Right ventricle myocardium superior (tissue), 1 donor: Measurements from ENCODE around the gene GJA3. TPM values are rescaled to one million over a fixed set of nuclear protein-coding genes. Genes with fewer than 3 reads are reported as not detected.

Source experiments
- ATAC-seq: fragments of 200-7000 bp; cut with Tn5 transposase; one replicate; pipeline ENCODE4 v1.9.1; 2020; ENCODE audit warnings: mild to moderate bottlenecking; ENCODE audit not compliant: poor library complexity
- DNase-seq: peaks from one replicate; pipeline ENCODE4 v3.0.0-alpha.2; 2020
- intact Hi-C: fragments of 100-400 bp; cut with DNase I; formaldehyde crosslinking; loops from one replicate; pipeline ENCODE4 v1.11.2; 2022
- total RNA-seq: library from RNA; stranded (reverse); fragmentation: NEBNext Ultra II Directional; extraction: Animal tissue kit (Norgen Biotek cat#: 25700); gene quantifications from one replicate; pipeline ENCODE4 v1.2.1, GENCODE V29; 2021
- donor health status: DM: no; HTN: yes; CAD: no; lungs with severe emphysema.

The GJA3 gene
- total RNA-seq, 1 donor from 2014 or later = 13.9 TPM

- no peak for ATAC-seq
- intact Hi-C loops = no loop called here
These were observed 25.9 kb upstream of the GJA3 start for GRCh38 chr13:20186771-20187170.

GRCh38 chr13:20185366-20186056 lies 24.7 kb upstream of the GJA3 start:
- DNase-seq (no peak), ATAC-seq (no peak)
- intact Hi-C loops = no loop called here

More at GRCh38 chr13:20186771-20187170, 25.9 kb upstream of the GJA3 start:
- no peak for DNase-seq

- no peak for DNase-seq
- intact Hi-C loops = loop anchor here (5.0 kb wide), 1 partner anchor 740 kb away; no protein-coding TSS in a partner anchor
- peak; percentile 90 for ATAC-seq
These were observed 21.5 kb upstream of the GJA3 start for GRCh38 chr13:20182231-20182846.

GRCh38 chr13:20181188-20181587 lies 20.3 kb upstream of the GJA3 start:
- intact Hi-C loops = loop anchor here (5.0 kb wide), 1 partner anchor 741 kb away; no protein-coding TSS in a partner anchor
- ATAC-seq (peak; percentile 42), DNase-seq (no peak)

- DNase-seq (no peak), ATAC-seq (no peak)
- intact Hi-C loops = no loop called here
These were observed 17.3 kb upstream of the GJA3 start for GRCh38 chr13:20178156-20178555.

GRCh38 chr13:20177049-20177831 lies 16.4 kb upstream of the GJA3 start:
- DNase-seq (no peak), ATAC-seq (peak; percentile 8)
- intact Hi-C loops = no loop called here

- ATAC-seq (no peak), DNase-seq (no peak)
- intact Hi-C loops = no loop called here
These were observed 15.2 kb upstream of the GJA3 start for GRCh38 chr13:20175907-20176652.

GRCh38 chr13:20175406-20175794 lies 14.5 kb upstream of the GJA3 start:
- no peak for ATAC-seq
- intact Hi-C loops = no loop called here
- no peak for DNase-seq

- intact Hi-C loops = no loop called here
- DNase-seq (peak; percentile 75), ATAC-seq (peak; percentile 62)
These were observed 14.0 kb upstream of the GJA3 start for GRCh38 chr13:20174656-20175405.

- intact Hi-C loops = no loop called here
- ATAC-seq (no peak), DNase-seq (no peak)
These were observed 12.4 kb upstream of the GJA3 start for GRCh38 chr13:20173116-20173746.

GRCh38 chr13:20171364-20171763 lies 10.5 kb upstream of the GJA3 start:
- DNase-seq (no peak), ATAC-seq (no peak)
- intact Hi-C loops = no loop called here

- no peak for DNase-seq
- intact Hi-C loops = no loop called here
- ATAC-seq = no peak
These were observed 10.1 kb upstream of the GJA3 start for GRCh38 chr13:20170921-20171320.

- DNase-seq = no peak
- intact Hi-C loops = loop anchor here (10.0 kb wide), 2 partner anchors 74 to 134 kb away; no protein-coding TSS in a partner anchor
- no peak for ATAC-seq
These were observed 7.5 kb upstream of the GJA3 start for GRCh38 chr13:20168396-20168795.

GRCh38 chr13:20165417-20166257 lies 4.8 kb upstream of the GJA3 start:
- ATAC-seq = no peak
- DNase-seq = no peak
- intact Hi-C loops = loop anchor here (10.0 kb wide), 2 partner anchors 71 to 131 kb away; no protein-coding TSS in a partner anchor

GRCh38 chr13:20161951-20162300 lies 1.1 kb upstream of the GJA3 start:
- intact Hi-C loops = loop anchor here (5.0 to 10.0 kb wide), 3 partner anchors 35 to 127 kb away; no protein-coding TSS in a partner anchor
- ATAC-seq = no peak

GRCh38 chr13:20161275-20161950 lies 561 bp upstream of the GJA3 start:
- peak; percentile 60 for DNase-seq
- intact Hi-C loops = loop anchor here (5.0 to 10.0 kb wide), 3 partner anchors 34 to 127 kb away; no protein-coding TSS in a partner anchor
- peak; percentile 76 for ATAC-seq

More at GRCh38 chr13:20161951-20162300, 1.1 kb upstream of the GJA3 start:
- no peak for DNase-seq
